SHP77 treated with DMSO at 0.1 percent for 48 hours (cell line): ENCODE results near the gene CSNK2A3.
"Not testable (repeated sequence)": the region's sequence is repeated elsewhere in the genome, so short reads cannot be mapped to it uniquely, and the experiment has no call there.

Source experiments
- DNase-seq: peaks from one replicate; lab custom pipeline; 2025; lab: John Stamatoyannopoulos, UW

Gene CSNK2A3

DNA sequence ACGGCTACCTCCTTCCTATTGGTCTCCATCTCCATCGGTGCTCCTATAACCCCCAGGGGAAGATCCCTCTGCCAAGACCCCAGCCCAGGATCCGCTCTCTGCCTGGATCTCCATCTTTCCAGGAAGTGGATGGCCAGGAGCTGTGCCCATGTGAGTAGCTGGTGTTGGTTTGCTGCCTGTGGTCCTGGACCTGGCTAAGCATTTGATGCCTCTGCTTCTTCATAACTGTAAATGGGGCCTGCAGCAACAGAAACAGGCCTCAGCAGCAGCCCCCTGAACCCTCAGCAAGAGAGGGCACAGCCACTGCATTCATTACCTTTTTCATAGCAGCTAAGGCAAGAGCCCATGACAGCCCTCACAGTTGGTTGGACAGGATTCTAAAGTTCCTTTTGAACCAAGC, 26.6 kb upstream of the CSNK2A3 start:
- no peak for DNase-seq

DNA sequence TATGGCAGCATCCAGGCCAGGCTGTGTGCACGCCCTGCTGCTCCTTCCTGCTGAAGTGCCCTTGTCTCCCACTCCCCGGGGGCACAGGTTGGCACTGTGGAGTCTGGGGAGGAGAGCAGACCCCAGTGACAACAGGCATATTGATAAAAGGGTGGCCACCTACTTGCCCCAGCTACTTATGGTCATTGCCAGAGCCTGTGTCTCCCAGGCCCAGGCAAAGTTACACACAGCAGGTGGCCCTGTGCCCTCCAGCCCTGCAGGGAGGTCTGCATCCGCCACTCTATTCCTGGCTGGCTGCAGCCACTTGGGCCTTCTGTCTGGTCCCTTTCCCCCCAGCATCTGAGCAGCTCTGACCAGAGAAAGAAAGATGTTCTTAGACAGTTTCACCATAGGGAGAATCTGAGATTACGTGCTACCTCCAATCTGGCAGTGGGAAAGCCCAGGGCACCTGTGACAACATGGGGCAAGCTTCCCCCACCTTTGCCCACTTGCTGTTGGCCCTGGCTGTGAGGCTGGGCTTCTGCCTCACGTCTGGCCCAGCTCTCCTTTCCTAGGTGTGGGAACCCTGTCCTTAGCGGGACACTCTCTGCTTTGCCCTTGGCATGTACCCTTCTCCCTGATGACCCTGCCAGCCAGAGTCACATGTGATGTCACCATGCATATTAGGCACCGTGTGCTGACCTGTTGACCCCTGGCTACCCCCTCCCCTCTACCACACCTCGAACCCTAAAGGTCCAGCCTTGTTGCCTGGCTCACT, 25.3 kb upstream of the CSNK2A3 start:
- no peak for DNase-seq

- no peak for DNase-seq
Observed at GRCh38 chr11:11374358-11375148, 21.5 kb upstream of the CSNK2A3 start.

DNA sequence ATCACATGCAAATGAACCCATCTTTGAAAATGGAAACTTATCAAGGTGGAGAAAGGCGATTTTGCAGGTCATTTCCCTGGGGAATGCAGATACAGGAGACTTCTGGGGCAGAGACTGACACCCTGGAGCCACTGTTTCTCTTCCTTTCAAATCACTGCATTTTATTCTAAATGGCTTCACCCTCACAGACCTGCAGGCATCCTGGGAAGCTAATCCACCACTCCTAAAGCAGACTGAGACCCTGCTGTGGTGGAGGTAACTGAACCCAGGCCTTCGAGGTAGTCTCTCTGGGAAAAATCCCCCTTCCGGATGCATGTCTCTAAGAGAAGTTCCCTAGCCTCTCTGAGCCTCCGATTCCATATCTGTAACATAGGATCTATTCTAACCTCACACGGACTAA, 20.9 kb upstream of the CSNK2A3 start:
- DNase-seq = no peak

DNA sequence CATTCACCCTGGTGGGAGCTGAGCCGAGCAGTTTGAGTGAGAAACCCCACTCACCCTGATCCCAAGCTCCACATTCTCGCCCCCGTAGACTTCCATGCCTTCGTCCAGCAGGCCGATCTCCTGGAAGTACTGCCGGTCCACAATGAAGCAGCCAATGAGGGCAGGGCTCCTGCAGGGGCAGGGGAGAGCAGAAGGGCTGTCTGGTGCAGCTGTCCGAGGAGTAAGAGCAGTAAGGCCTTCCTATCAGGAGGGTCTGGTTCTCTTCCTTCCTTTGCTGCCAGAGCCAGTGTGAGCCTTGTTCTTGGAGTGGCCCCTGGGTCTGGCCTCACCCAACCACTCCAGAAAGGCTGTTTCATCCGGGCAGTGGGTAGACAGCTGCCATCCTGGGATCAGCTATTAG, 19.4 kb upstream of the CSNK2A3 start:
- DNase-seq = no peak

DNA sequence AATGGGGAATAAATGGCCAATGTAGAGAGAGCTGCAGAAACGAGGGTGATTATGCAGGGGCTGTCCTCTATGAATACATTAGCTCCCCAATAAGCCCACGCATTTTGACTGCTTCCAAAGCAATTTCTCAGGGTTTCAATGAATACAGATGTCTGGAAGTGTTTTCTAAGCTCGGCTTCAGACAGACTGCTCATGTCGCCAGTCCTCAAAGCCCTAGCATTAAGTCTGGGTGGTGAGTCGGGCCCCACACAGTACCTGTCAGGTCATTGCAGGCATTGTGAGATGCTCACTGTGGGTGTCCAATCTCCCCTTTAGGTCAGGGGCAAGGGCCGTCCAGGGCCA, 17.9 kb upstream of the CSNK2A3 start:
- DNase-seq = no peak

GRCh38 chr11:11370255-11370961, 17.4 kb upstream of the CSNK2A3 start:
- no peak for DNase-seq

DNA sequence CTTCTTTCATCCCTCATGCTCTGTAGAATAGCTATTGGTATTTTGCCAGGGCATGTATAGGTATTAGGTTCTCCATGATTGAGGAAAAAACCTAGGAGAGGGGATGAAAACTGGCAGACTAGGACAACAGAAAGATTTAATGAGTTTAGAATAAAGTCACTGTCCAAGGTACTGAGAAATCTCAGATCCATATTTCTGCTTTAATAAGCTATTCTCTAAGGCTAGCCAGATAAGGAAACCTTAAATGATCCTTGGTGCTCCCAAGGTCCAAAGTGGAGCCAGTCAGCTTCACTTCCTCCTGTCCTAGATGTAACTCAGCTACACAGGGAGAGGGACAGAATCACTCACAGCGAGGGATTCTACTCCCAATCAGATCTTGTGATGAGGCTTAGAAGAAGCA, 13.7 kb upstream of the CSNK2A3 start:
- no peak for DNase-seq

- no peak for DNase-seq
Observed at GRCh38 chr11:11363674-11364073, 10.6 kb upstream of the CSNK2A3 start.

- DNase-seq = no peak
Observed at GRCh38 chr11:11359611-11360010, 6.6 kb upstream of the CSNK2A3 start.

DNA sequence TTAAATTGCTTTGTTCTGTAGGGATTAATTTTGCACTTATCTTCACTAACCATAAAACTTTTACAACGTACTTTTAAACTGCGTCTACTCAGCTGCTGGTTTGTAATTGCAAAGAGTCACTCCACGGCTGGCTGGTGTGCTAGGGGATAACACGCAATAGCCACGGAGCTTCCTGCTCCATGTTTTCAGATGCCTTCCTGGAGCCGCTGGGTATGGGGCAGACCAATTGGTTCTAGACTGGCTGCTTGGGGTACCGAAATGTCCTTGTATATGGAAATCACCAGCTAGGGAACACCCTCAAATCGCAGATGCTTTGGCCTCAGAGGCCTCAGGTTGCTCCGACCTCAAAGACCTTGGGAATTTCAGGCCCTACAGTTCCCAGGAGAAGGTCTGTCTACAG, 3.8 kb upstream of the CSNK2A3 start:
- no peak for DNase-seq

DNA sequence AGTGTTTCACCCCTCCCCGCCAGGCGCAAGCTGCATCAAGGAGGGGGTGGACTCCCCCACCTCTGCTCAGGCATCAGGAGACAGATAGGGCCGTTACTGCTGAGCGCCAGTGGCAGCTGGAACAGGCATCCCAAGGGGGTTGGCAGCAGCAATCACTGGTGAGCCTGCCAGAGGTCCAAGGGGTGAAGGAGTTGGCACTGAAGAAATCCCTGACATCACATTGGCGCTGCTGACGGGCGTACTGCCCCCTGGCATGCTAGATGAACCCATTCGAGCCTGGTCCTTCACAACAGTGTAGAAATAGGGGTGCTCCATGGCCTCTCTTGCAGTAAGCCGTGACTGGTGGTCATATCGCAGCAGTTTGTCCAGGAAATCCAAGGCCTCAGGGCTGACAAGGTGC, 1.2 kb downstream of the CSNK2A3 start:
- not testable (repeated sequence) for DNase-seq

GRCh38 chr11:11351042-11351586, 1.9 kb downstream of the CSNK2A3 start:
- no peak for DNase-seq

DNA sequence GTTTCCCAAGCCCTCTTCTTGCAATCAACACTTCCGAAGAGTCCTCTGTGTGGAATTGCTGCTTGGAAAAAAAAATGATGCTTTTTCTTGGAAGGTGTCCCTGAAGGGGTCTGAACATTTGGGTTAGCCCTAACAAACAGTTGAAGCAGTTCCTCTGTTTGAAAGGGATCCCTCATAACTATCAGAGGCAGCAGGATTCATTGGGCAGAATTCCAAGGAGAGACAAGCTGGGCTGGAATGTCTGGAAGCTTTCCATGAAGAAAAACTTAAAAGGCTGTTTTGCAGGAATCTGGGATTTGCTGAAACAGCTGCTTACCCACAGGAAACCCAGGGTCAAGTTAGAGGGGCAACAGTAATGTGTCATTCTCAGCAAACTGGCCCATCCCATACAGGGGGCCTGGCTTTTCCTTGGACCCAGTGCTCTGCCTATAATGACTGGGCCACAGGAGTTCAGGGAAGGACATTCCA, 3.1 kb downstream of the CSNK2A3 start:
- DNase-seq = no peak

- no peak for DNase-seq
Observed at GRCh38 chr11:11349106-11349825, 3.8 kb downstream of the CSNK2A3 start.

DNA sequence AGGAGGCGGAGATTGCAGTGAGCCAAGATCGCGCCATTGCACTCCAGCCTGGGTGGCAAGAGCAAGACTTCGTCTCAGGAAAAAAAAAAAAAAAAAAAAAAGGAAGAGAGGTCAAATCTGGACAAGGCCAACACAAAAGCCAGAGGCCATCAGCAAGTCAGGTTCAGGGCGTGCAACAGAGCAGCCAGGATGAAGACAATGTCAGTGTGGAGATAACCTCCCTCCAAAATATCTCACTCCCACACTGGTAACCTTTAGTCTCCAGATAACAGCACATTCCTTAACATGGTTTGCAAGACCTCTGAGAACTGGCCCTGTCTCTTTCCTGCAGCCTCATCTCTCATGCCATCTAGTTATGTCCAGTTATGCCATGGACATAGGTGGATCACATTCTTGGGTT, 4.7 kb downstream of the CSNK2A3 start:
- DNase-seq = no peak

- DNase-seq = no peak
Observed at GRCh38 chr11:11347592-11347991, 5.5 kb downstream of the CSNK2A3 start.

- no peak for DNase-seq
Observed at GRCh38 chr11:11346303-11346702, 6.7 kb downstream of the CSNK2A3 start.

DNA sequence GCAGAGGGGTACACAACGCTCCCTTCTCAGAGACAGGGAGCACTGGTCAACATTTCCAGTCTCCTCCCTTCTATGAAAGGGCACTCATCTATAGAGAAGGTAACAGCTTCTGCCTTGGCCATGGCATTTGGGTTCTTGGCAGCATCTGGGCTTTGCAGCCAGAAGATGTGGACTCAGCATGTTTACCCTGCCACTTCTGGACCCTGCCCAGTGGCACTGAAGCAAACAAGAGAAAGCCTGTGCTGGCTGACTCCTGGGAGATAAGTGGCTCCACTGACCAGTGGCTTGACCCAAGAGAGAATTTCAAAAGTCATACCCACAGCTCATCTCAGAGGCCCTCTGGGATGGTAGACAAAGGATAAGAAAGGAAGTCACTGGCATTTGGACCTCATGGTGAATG, 8.0 kb downstream of the CSNK2A3 start:
- DNase-seq = no peak

DNA sequence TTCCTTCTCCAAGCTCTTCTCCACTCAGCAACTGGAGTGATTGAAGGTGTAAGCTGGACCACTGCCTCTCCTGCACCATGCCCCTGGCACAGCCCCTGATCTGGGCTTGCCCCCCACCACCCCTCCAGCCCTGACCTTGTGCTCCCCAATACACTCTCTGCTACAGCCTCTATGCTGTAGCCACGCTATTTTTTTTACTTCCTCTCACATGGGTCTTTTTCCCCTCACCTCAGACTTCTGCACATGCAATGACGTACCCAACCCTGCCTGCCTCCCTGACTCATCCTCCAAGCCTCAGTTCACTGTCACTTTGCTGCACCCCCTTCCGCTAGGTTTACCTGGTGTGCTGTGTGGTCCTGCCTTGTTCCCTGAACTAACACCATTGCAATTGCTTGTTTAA, 9.0 kb downstream of the CSNK2A3 start:
- no peak for DNase-seq

DNA sequence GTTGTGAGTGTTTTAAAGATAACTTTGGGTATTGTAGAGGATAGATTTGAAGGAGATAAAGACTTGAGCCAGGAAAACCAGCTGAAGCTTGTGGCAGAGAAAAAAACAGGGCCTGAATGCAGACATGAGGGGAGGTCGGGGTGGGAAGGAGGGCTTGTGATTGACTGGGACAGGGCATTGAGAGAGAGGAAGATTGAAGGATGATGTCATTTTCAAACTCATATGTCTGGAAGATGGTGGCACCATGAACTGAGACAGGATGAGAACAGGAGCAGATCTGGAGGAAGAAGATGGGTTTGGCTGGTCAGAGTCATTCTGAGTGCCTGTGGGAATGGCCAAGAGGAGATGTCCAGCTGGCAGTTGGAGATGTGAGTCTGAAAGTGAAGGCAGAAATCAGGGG, 14.7 kb downstream of the CSNK2A3 start:
- DNase-seq = no peak

- no peak for DNase-seq
Observed at GRCh38 chr11:11336664-11337063, 16.4 kb downstream of the CSNK2A3 start.
